HG03521 (cell line): Measurements from ENCODE around the gene MCTP2.
A peak's percentile ranks its signal among the peaks of the same experiment; 100 is the strongest.

ENCODE experiments used
- ATAC-seq: cut with Tn5 transposase; IDR thresholded peaks from one replicate; pipeline ENCODE4 v1.9.1; 2021; ENCODE audit warnings: mild to moderate bottlenecking, moderate library complexity; ENCODE audit not compliant: unreplicated experiment

Gene MCTP2

GRCh38 chr15:94230883-94231722, at the start of gene MCTP2:
Gene MCTP2, plus strand, starts transcription at chr15:94231561. Its CDS starts 66,705 bp downstream, at chr15:94298266.
- peak; percentile 77 for ATAC-seq

DNA sequence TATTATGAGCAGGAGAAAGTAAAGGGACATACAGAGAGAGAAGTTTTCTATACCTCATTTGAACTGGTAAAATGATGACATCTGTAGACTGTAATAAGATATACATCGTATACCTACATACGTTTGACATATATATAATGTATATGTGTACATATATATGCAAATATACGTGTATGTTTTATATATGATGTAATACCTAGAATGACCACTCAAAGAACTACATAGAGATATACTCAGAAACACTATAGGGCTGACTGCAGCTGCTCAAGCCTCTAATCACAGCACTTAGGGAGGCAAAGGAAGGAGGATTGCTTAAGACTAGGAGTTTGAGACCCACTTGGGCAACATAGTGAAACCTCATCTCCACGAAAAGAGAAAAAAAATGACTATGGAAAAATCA, 48.5 kb upstream of the MCTP2 start:
- ATAC-seq: no peak

DNA sequence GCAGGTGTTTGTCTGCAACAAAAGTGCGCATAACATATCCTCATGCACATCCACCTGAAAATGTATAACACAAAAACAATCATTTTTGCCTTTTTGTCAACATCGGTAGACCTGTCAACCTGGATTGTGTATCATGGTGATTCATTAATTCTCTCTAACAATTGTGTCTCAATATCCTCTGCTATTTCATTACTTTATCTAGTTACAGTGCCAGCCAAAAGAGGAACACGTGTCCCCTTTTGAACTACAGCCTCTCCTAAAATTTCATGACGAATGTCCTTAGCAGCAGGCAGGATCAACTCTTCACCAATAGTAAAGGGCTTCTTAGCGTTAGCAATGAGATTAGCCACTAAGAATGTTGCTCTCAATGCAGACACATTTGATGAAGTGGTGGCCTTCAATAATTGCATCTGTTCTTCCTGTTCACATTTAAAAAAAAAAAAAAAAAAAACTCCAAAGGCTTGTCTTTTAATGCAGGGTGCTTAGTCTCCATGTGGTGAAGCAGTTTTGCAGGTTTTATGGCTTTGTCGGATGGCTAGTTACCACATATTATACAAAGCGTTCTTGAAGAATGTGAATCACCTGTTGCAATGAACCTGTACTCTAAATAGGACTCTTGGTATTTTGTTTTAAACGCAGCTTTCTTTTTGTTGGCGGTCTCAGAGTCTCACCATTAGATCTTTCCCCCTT, 45.7 kb upstream of the MCTP2 start:
- ATAC-seq: no peak

DNA sequence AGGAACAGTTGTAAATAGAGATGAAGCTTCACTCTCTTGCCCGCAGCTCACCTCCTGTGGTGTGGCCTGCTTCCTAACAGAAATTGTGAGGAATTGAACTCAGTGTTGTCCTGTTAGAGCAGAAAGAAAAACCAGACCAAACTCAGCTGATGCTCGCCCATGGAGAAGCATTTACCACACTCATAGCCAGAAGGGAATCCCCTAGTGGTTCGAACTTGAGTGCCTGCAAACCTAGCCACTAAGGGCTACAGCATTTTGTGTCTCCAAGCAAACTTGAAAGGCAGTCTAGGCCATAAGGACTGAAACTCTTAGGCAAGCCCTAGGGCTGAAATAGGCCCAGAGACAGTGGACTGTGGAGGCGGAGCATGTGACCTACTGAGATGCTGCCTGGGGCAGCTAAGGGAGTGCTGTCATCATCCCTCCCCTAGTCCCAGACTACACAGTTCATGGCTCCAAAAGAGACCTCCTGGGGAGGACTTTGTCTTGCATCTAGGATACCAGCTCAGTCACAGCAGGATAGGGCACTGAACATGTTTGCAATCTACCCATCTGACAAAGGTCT, 44.5 kb upstream of the MCTP2 start:
- no peak for ATAC-seq

DNA sequence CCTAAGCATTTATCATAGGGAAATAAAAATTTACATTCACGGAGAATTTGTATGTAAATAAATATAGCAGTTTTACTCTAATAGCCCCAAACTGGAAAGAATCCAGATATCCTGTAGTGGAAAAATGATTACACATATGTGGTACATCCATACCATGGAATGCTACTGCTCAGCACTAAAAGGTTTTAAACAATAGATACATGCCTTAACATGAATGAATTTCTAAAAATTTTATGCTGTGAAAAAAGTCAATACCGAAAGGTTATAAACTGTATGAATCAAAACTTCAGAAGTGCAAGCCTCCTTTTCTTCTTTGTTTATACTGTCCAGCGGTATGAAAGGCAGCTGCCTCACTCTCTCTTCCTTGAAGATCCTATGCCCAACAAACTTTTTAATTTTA, 37.5 kb upstream of the MCTP2 start:
- ATAC-seq: no peak

GRCh38 chr15:94196531-94196930, 34.8 kb upstream of the MCTP2 start:
- ATAC-seq: no peak

DNA sequence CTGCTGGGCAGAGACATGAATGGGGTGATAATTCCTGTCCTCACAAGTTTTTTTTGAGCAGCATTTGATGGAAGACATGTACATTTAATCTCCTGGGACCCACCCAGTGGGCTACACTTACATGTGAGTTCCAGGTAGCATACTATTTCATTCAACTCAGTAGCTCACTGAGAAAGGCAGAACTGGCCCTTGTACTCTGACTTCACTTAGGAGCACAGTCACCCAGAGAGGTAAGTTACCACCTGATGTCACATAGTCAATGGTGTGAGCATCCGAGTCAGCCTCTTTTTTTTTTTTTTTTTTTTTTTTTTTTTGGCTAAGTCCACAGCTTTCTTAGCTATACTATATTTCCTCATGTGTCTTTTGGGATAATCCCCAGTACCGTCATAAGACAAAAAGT, 32.7 kb upstream of the MCTP2 start:
- ATAC-seq: no peak

GRCh38 chr15:94199725-94200124, 31.6 kb upstream of the MCTP2 start:
- no peak for ATAC-seq

GRCh38 chr15:94203306-94203705, 28.1 kb upstream of the MCTP2 start:
- ATAC-seq: no peak

GRCh38 chr15:94205366-94205765, 26.0 kb upstream of the MCTP2 start:
- no peak for ATAC-seq

DNA sequence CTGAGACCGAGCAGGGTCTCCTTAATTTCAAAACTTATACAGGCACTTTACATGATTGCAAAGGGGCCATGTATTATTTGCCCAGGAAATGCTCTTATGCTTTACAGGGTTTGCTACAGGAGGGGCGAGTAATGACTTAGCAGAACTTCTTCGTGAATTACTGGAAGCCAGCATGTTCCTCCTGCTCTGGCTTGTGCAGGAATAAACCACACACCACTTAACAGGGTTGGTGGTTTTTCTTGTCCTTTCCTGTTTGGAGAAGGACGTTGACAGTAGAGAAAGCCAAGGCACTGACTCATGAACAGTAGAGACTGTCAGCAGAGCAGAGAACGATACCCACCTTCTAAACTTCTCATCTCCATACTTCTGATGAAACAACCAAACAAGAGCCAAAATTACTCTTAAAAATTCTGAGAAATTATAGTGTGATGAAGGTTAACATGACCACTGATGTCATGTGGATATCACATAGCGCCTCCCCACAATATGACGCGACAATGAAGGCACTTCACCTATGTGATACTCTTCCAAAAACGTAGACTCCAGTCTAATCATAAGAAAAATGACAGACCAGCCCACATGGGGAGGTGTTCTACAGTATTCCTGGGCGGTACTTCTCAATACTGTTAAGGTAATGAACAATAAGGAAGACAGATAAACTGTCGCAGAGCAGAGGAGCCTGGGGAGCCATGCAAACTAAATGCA, 24.7 kb upstream of the MCTP2 start:
- ATAC-seq: no peak

GRCh38 chr15:94212291-94212690, 19.1 kb upstream of the MCTP2 start:
- no peak for ATAC-seq

DNA sequence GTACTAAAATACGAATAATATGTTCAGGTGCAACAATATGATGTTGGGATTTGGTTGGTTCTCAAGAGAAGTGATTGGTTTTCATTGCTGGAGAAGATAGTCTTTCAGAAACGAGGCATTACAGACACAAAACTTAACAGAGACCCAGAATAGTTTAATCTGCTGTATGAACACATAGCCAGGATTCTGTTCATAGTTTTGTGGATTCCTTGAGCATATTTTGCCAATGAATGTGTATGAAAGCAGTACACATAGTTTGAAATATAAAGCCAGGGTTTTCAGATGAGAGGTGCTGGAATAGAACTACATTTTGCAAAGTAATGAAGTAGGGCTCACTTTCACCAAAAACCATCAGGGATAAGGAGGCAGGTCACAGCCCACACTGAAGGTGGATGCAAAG, 5.7 kb upstream of the MCTP2 start:
- no peak for ATAC-seq

DNA sequence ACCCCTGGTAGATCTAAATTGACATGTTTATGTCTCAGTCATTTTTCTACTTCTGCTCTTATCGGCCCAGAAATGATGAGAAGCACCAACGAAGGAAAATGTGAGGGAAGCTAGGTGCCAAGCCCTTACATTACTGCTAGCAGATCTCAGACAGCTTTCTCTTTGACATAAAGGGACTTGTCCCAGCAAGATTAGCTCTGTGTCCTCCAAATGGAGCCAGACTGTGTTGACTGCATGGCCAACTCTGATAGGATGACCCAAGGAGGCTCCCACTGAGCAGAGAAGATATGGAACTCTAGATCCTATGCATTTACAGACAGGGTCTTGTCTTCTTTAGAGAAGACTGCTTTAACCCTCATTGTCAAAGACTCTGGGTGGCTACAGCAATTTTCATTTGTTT, 2.8 kb upstream of the MCTP2 start:
- ATAC-seq: no peak

DNA sequence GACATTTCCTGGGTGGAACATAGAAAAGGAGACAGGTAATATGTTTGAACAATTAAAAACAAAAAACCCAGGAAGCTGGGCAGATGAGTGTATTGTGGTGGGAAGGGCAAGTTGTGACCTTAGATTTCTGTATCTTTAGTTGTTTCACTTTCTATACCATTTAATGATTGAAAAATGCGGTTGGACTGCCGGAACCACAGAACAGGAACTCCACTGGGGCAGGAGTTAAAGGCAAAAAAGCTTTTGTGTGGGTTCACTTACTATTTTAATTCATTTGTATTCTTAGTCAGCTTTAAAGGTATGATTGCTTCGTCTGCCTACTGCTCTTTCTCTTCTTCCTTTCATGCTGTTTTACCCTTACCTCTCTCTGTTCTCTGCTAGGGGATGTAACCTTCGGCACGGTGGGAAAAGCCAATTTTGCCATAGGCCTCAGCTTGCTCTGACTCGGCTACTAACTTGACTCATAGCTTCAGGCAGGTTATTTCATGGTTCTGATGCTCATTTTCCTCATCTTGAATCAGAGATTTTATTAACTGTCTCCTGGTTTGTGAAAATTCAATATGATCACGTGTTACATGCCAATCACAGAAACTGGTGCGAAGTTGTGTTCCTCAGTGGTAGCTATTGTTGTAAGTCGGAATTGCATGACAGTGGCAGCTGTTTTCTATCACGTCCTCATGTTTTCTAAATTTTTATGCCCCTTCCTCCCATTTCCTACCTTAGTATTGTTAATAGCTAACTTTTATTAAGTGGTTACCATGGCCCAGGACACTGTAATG, 1.6 kb upstream of the MCTP2 start:
- peak; percentile 56 for ATAC-seq

GRCh38 chr15:94230431-94230882, 904 bp upstream of the MCTP2 start:
- no peak for ATAC-seq

DNA sequence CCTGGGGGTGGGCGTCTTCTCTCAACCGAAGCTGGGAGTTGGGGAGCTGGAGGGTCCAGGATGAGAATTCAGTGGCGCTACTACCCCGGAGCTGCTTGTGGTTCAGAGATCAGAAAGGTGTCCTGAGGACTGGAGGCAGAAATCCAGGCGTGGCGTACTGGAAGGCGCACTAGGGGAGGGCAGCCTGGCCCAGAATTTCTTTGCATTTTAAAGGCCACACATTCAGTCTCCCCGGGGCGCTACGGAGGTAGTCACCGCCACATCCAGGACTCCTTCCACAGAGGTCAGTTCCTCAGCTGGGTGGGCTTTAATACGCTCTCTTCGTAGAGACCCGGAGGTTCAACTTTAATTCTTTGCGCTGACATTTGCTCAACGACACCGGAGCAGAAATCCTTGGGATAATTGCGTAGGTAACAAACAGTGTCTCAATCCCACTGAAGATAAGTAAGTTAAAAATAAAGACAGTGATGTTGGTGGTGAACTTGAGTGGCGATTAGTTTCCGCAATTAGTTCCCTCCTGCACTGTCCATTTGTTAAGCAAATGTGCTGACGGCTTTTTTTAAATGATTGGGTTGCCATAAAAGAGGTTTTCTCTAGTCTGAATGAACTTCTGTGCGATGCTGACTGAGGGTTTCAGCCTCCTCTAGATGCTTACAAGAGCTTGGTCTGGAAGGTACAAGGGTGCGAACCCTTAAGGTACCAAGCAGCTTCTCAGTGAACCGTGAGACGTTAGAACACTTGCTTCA, 535 bp downstream of the MCTP2 start:
- peak; percentile 16 for ATAC-seq

- ATAC-seq: no peak
These were observed 2.1 kb downstream of the MCTP2 start for GRCh38 chr15:94233441-94233840.

GRCh38 chr15:94234300-94234699, 2.9 kb downstream of the MCTP2 start:
- no peak for ATAC-seq

DNA sequence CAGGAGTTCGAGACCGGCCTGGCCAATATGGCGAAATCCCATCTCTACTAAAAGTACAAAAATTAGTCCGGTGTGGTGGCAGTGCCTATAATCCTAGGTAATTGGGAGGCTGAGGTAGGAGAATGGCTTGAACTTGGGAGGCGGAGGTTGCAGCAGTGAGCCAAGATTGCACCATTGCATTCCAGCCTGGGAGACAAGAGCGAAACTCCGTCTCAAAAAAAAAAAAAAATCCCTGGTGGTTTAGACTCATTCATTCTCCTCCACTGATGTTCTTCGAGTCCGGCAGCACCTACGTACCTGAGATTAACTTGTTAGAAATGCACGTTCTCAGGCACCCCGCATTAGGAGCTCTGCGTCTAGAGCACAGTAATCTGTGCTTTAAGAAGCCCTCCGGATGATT, 3.7 kb downstream of the MCTP2 start:
- ATAC-seq: no peak
